GM23338 (cell line): ENCODE results near the gene ZNF292. TPM values are rescaled to one million over a fixed set of nuclear protein-coding genes. Genes with fewer than 3 reads are reported as not detected.

Source experiments
- ATAC-seq: fragments of 200-7000 bp; cut with Tn5 transposase; 3 replicates; pipeline ENCODE4 v1.9.1; 2020
- DNase-seq: peaks from one replicate; pipeline ENCODE4 v3.0.0-alpha.2; 2015; ENCODE audit warnings: low spot score
- H2AFZ ChIP-seq: fragments of 200-600 bp; sonication (generic); 2 replicates; pipeline ENCODE4 v1.8.0; 2016; ENCODE audit warnings: antibody characterized with exemption, mild to moderate bottlenecking, moderate library complexity
- H3F3A ChIP-seq: fragments of 200-600 bp; sonication (generic); replicated peaks from 2 replicates; pipeline ENCODE4 v1.8.0; 2017; ENCODE audit warnings: antibody characterized with exemption, mixed run types, low read depth
- H3K27ac ChIP-seq: fragments of 200-600 bp; sonication (generic); 2 replicates; pipeline ENCODE4 v1.6.1; 2016; ENCODE audit warnings: low read depth
- H3K27me3 ChIP-seq: fragments of 200-600 bp; sonication (generic); 2 replicates; pipeline ENCODE4 v1.8.0; 2016; ENCODE audit warnings: mild to moderate bottlenecking, mixed run types, moderate library complexity; ENCODE audit not compliant: insufficient read depth
- H3K36me3 ChIP-seq: fragments of 200-600 bp; sonication (generic); 2 replicates; pipeline ENCODE4 v1.8.0; 2016; ENCODE audit warnings: mild to moderate bottlenecking; ENCODE audit not compliant: insufficient read depth
- H3K4me1 ChIP-seq: fragments of 200-600 bp; sonication (generic); 2 replicates; pipeline ENCODE4 v1.8.0; 2016; ENCODE audit warnings: mild to moderate bottlenecking, moderate library complexity; ENCODE audit not compliant: insufficient read depth
- H3K4me2 ChIP-seq: fragments of 200-600 bp; sonication (generic); 2 replicates; pipeline ENCODE4 v1.7.1; 2017; ENCODE audit warnings: mixed run types
- H3K4me3 ChIP-seq: fragments of 200-600 bp; sonication (generic); 2 replicates; pipeline ENCODE4 v1.6.1; 2016; ENCODE audit warnings: mixed run types
- H3K79me2 ChIP-seq: fragments of 200-600 bp; sonication (generic); replicated peaks from 2 replicates; pipeline ENCODE4 v1.8.0; 2017; ENCODE audit warnings: mild to moderate bottlenecking; ENCODE audit not compliant: insufficient read depth
- H3K9me2 ChIP-seq: fragments of 200-600 bp; sonication (generic); 2 replicates; pipeline ENCODE4 v1.8.0; 2017; ENCODE audit not compliant: insufficient read depth
- H4K20me1 ChIP-seq: fragments of 200-600 bp; sonication (generic); replicated peaks from 2 replicates; pipeline ENCODE4 v1.8.0; 2017; ENCODE audit warnings: mild to moderate bottlenecking; ENCODE audit not compliant: insufficient read depth
- H3K27ac Mint-ChIP-seq: 2 replicates; pipeline ENCODE4 v1.8.0; 2020; ENCODE audit warnings: inconsistent platforms, mild to moderate bottlenecking, moderate library complexity, mixed read lengths
- H3K27me3 Mint-ChIP-seq: 3 replicates; pipeline ENCODE4 v1.8.0; 2022; ENCODE audit warnings: low read depth, mild to moderate bottlenecking, moderate library complexity, mixed read lengths, inconsistent platforms; ENCODE audit not compliant: insufficient read depth, poor library complexity
- H3K36me3 Mint-ChIP-seq: 3 replicates; pipeline ENCODE4 v1.8.0; 2021; ENCODE audit warnings: low read depth, mild to moderate bottlenecking, inconsistent platforms, moderate library complexity, mixed read lengths
- H3K4me1 Mint-ChIP-seq: 3 replicates; pipeline ENCODE4 v1.8.0; 2020; ENCODE audit warnings: mild to moderate bottlenecking, inconsistent platforms, mixed read lengths
- H3K4me3 Mint-ChIP-seq: 3 replicates; pipeline ENCODE4 v1.8.0; 2021; ENCODE audit warnings: moderate library complexity, mild to moderate bottlenecking, inconsistent platforms, mixed read lengths
- H3K9me3 Mint-ChIP-seq: 3 replicates; pipeline ENCODE4 v1.8.0; 2020; ENCODE audit warnings: moderate library complexity, mild to moderate bottlenecking, inconsistent platforms, mixed read lengths
- CREB1 ChIP-seq: fragments of 250-450 bp; sonication (Bioruptor Pico); IDR thresholded peaks from 2 replicates; pipeline ENCODE4 v1.5.0; 2020; ENCODE audit warnings: low read depth, mild to moderate bottlenecking, moderate library complexity
- ETS1 ChIP-seq: IDR thresholded peaks from 2 replicates; pipeline ENCODE4 v1.6.1; 2016; ENCODE audit warnings: antibody characterized with exemption
- EZH2 ChIP-seq: fragments of 200-600 bp; sonication (generic); IDR thresholded peaks from one replicate; pipeline ENCODE4 v1.8.0; 2017; ENCODE audit warnings: antibody characterized with exemption, mild to moderate bottlenecking, low read depth; ENCODE audit not compliant: unreplicated experiment
- EZH2phosphoT487 ChIP-seq: fragments of 200-600 bp; sonication (generic); IDR thresholded peaks from one replicate; pipeline ENCODE4 v1.8.1; 2018; ENCODE audit warnings: antibody characterized with exemption; ENCODE audit not compliant: unreplicated experiment
- JUNB ChIP-seq: IDR thresholded peaks from one replicate; pipeline ENCODE4 v1.6.1; 2016; ENCODE audit warnings: antibody characterized with exemption; ENCODE audit not compliant: unreplicated experiment
- NANOG ChIP-seq: IDR thresholded peaks from 2 replicates; pipeline ENCODE4 v1.6.1; 2016; ENCODE audit warnings: antibody characterized with exemption, borderline replicate concordance
- POLR2AphosphoS5 ChIP-seq: IDR thresholded peaks from 2 replicates; pipeline ENCODE4 v1.6.1; 2016; ENCODE audit warnings: antibody characterized with exemption, low read depth
- STAT1 ChIP-seq: IDR thresholded peaks from one replicate; pipeline ENCODE4 v1.6.1; 2016; ENCODE audit warnings: antibody characterized with exemption; ENCODE audit not compliant: unreplicated experiment
- ZNF114 ChIP-seq: fragments of 250-450 bp; sonication (Bioruptor Pico); IDR thresholded peaks from 2 replicates; pipeline ENCODE4 v1.5.0; 2020; ENCODE audit warnings: mild to moderate bottlenecking, moderate library complexity
- ZNF331 ChIP-seq: fragments of 250-450 bp; sonication (Bioruptor Pico); IDR thresholded peaks from 2 replicates; pipeline ENCODE4 v1.5.0; 2020; ENCODE audit warnings: low read depth, mild to moderate bottlenecking, moderate library complexity
- ZNF462 ChIP-seq: fragments of 250-450 bp; sonication (Bioruptor Pico); IDR thresholded peaks from 2 replicates; pipeline ENCODE4 v1.5.0; 2020; ENCODE audit warnings: mild to moderate bottlenecking, moderate library complexity
- polyA plus RNA-seq: library from polyadenylated mRNA; unstranded; fragments of >200 nt; fragmentation: Nextera tagmentation; extraction: Ambion mirVana; gene quantifications from 2 replicates; pipeline ENCODE4 v1.2.1, GENCODE V29; 2016
- total RNA-seq: library from RNA; depleted of rRNA; stranded (reverse); fragments of >200 nt; shearing (Covaris generic); gene quantifications from 2 replicates; pipeline ENCODE4 v1.2.3, GENCODE V29; 2014
- TF ChIP-seq, protein P1 (sequence below), 2 experiments: fragments of 200-600 bp in 1 of 2; sonication (generic) in 1 of 2; conservative IDR thresholded peaks; 2 replicates each; pipeline versions ENCODE4 v1.5.1 to v1.6.1; 2016 to 2017; ENCODE audit warnings: antibody characterized with exemption in 2 of 2, low read depth in 2 of 2, mild to moderate bottlenecking in 2 of 2, moderate library complexity in 1 of 2
- TF ChIP-seq, protein P2 (sequence below): IDR thresholded peaks from one replicate; pipeline ENCODE4 v1.6.1; 2018; ENCODE audit warnings: antibody characterized with exemption; ENCODE audit not compliant: unreplicated experiment

ZNF292 gene
- total and polyA plus RNA-seq, 2 experiments from 2014 or later: 45.7 to 67.9 TPM

GRCh38 chr6:87281426-87281825 is 126.1 kb downstream of the ZNF292 start:
- H3K9me3 Mint-ChIP-seq: no peaks in the 10 kb centered on the region
- TF ChIP-seq EZH2 (no peak), NANOG (no peak), EZH2phosphoT487 (no peak), STAT1 (no peak), CREB1 (no peak), POLR2AphosphoS5 (no peak), ETS1 (no peak), ZNF331 (CRISPR knock-in tag) (no peak), ZNF114 (CRISPR knock-in tag) (no peak), JUNB (no peak), ZNF462 (CRISPR knock-in tag) (no peak)
- TF ChIP-seq, protein P1, sequence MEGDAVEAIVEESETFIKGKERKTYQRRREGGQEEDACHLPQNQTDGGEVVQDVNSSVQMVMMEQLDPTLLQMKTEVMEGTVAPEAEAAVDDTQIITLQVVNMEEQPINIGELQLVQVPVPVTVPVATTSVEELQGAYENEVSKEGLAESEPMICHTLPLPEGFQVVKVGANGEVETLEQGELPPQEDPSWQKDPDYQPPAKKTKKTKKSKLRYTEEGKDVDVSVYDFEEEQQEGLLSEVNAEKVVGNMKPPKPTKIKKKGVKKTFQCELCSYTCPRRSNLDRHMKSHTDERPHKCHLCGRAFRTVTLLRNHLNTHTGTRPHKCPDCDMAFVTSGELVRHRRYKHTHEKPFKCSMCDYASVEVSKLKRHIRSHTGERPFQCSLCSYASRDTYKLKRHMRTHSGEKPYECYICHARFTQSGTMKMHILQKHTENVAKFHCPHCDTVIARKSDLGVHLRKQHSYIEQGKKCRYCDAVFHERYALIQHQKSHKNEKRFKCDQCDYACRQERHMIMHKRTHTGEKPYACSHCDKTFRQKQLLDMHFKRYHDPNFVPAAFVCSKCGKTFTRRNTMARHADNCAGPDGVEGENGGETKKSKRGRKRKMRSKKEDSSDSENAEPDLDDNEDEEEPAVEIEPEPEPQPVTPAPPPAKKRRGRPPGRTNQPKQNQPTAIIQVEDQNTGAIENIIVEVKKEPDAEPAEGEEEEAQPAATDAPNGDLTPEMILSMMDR (conservative IDR thresholded peaks at IDR 0.05; ENCODE audit: low read depth in 2 of 2): no peak
- TF ChIP-seq, protein P2, sequence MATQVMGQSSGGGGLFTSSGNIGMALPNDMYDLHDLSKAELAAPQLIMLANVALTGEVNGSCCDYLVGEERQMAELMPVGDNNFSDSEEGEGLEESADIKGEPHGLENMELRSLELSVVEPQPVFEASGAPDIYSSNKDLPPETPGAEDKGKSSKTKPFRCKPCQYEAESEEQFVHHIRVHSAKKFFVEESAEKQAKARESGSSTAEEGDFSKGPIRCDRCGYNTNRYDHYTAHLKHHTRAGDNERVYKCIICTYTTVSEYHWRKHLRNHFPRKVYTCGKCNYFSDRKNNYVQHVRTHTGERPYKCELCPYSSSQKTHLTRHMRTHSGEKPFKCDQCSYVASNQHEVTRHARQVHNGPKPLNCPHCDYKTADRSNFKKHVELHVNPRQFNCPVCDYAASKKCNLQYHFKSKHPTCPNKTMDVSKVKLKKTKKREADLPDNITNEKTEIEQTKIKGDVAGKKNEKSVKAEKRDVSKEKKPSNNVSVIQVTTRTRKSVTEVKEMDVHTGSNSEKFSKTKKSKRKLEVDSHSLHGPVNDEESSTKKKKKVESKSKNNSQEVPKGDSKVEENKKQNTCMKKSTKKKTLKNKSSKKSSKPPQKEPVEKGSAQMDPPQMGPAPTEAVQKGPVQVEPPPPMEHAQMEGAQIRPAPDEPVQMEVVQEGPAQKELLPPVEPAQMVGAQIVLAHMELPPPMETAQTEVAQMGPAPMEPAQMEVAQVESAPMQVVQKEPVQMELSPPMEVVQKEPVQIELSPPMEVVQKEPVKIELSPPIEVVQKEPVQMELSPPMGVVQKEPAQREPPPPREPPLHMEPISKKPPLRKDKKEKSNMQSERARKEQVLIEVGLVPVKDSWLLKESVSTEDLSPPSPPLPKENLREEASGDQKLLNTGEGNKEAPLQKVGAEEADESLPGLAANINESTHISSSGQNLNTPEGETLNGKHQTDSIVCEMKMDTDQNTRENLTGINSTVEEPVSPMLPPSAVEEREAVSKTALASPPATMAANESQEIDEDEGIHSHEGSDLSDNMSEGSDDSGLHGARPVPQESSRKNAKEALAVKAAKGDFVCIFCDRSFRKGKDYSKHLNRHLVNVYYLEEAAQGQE: no peak
- Histone ChIP-seq H3K4me3 (no peak overlapping the region), H3K36me3 (no peaks in the 10 kb centered on the region), H3F3A (no peaks in the 10 kb centered on the region), H3K4me1 (no peaks in the 10 kb centered on the region), H3K9me2 (peaks cover 10% of the 10 kb centered on the region), H3K27me3 (no peaks in the 10 kb centered on the region), H3K4me2 (no peak overlapping the region), H4K20me1 (no peaks in the 10 kb centered on the region), H3K79me2 (no peaks in the 10 kb centered on the region), H3K27ac (no peak overlapping the region), H2AFZ (no peak overlapping the region)
- ATAC-seq: no peak
- no peaks in the 10 kb centered on the region for H3K36me3 Mint-ChIP-seq
- peak; percentile 13 for DNase-seq
- no peak overlapping the region for H3K4me3 Mint-ChIP-seq
- H3K27me3 Mint-ChIP-seq: no peaks in the 10 kb centered on the region
- H3K4me1 Mint-ChIP-seq: no peaks in the 10 kb centered on the region
- no peak overlapping the region for H3K27ac Mint-ChIP-seq
